Colonic mucosa (tissue), 4 donors: Measurements from ENCODE around the gene DHCR24. TPM values are rescaled to one million over a fixed set of nuclear protein-coding genes. Genes with fewer than 3 reads are reported as not detected.

Experiments used
- DNase-seq: peaks from one replicate; pipeline ENCODE4 v3.0.0-alpha.2; 2020
- H3K27ac ChIP-seq: fragments of 200-600 bp; one replicate; pipeline ENCODE4 v1.8.0; 2021
- H3K27me3 ChIP-seq: fragments of 200-600 bp; one replicate; pipeline ENCODE4 v1.8.0; 2021
- H3K36me3 ChIP-seq: fragments of 200-600 bp; one replicate; pipeline ENCODE4 v1.8.0; 2021
- H3K4me1 ChIP-seq: fragments of 200-600 bp; one replicate; pipeline ENCODE4 v1.8.0; 2021; ENCODE audit warnings: mild to moderate bottlenecking
- H3K4me3 ChIP-seq: fragments of 200-600 bp; one replicate; pipeline ENCODE4 v1.8.0; 2021
- H3K9ac ChIP-seq, 2 donors: one replicate each; pipeline ENCODE4 v1.7.0; 2013; ENCODE audit warnings: control low read depth in 2 of 2, low read depth in 2 of 2, low read length in 2 of 2
- H3K9me3 ChIP-seq: fragments of 200-600 bp; one replicate; pipeline ENCODE4 v1.8.0; 2021
- CTCF ChIP-seq: fragments of 200-600 bp; IDR thresholded peaks from one replicate; pipeline ENCODE4 v1.8.0; 2022; ENCODE audit warnings: antibody characterized with exemption, mild to moderate bottlenecking
- intact Hi-C: fragments of 100-400 bp; cut with DNase I; formaldehyde crosslinking; loops from one replicate; pipeline ENCODE4 v1.14.1; 2022
- total RNA-seq, 2 donors: library from RNA; stranded (reverse); fragmentation: NEBNext Ultra II Directional in 1 of 2; extraction: Animal tissue kit (Norgen Biotek cat#: 25700) in 1 of 2; gene quantifications; one replicate each; pipeline ENCODE4 v1.2.1, GENCODE V29; 2021
- donor health status: healthy.
- donor health status: DM: no; HTN: no; CAD: no.
- donor health status: DM: no; HTN: no; CAD: no.

The DHCR24 gene
- total RNA-seq, 2 donors from 2014 or later = 254 to 310 TPM

- Histone ChIP-seq H3K9me3 (no peaks in the 10 kb centered on the region), H3K27ac (no peak overlapping the region), H3K4me1 (peaks cover 5% of the 10 kb centered on the region), H3K27me3 (no peaks in the 10 kb centered on the region), H3K4me3 (no peak overlapping the region), H3K36me3 (no peaks in the 10 kb centered on the region), H3K9ac (no peak overlapping the region)
- intact Hi-C loops = no loop called here
- TF ChIP-seq CTCF = no peak
- no peak for DNase-seq
Measured at GRCh38 chr1:54889132-54889725, 2.2 kb upstream of the DHCR24 start.

GRCh38 chr1:54888080-54888733, 1.2 kb upstream of the DHCR24 start:
- Histone ChIP-seq H3K9ac (no peak overlapping the region), H3K27ac (no peak overlapping the region), H3K36me3 (no peaks in the 10 kb centered on the region), H3K9me3 (no peaks in the 10 kb centered on the region), H3K4me3 (no peak overlapping the region), H3K27me3 (no peaks in the 10 kb centered on the region), H3K4me1 (peaks cover 5% of the 10 kb centered on the region)
- no peak for DNase-seq
- intact Hi-C loops = no loop called here
- no peak for TF ChIP-seq CTCF

GRCh38 chr1:54887665-54888071, 673 bp upstream of the DHCR24 start:
- Histone ChIP-seq H3K4me1 (peaks cover 5% of the 10 kb centered on the region), H3K9ac (peak overlapping the region in 1 of 2 donors; percentile 57), H3K27ac (peak overlapping the region; percentile 81), H3K9me3 (no peaks in the 10 kb centered on the region), H3K36me3 (no peaks in the 10 kb centered on the region), H3K27me3 (no peaks in the 10 kb centered on the region), H3K4me3 (peak overlapping the region; percentile 85)
- no peak for TF ChIP-seq CTCF
- intact Hi-C loops = no loop called here
- peak; percentile 44 for DNase-seq

GRCh38 chr1:54885807-54886723, 930 bp downstream of the DHCR24 start:
- H3K4me3 ChIP-seq = peak overlapping the region; percentile 85
- H3K27ac ChIP-seq = peak overlapping the region; percentile 81
- peak; percentile 84 for DNase-seq
- intact Hi-C loops = no loop called here
- no peaks in the 10 kb centered on the region for H3K27me3 ChIP-seq
- H3K9ac ChIP-seq = peak overlapping the region; percentile 72 to 78
- peaks cover 5% of the 10 kb centered on the region for H3K4me1 ChIP-seq
- no peaks in the 10 kb centered on the region for H3K36me3 ChIP-seq
- H3K9me3 ChIP-seq = no peaks in the 10 kb centered on the region
- TF ChIP-seq CTCF = no peak

- intact Hi-C loops = no loop called here
Measured at GRCh38 chr1:54885237-54885679, 1.7 kb downstream of the DHCR24 start.

More at GRCh38 chr1:54885237-54885679, 1.7 kb downstream of the DHCR24 start:
- no peak for TF ChIP-seq CTCF
- Histone ChIP-seq H3K36me3 (no peaks in the 10 kb centered on the region), H3K27ac (no peak overlapping the region), H3K27me3 (no peaks in the 10 kb centered on the region), H3K9ac (no peak overlapping the region), H3K9me3 (no peaks in the 10 kb centered on the region), H3K4me1 (peaks cover 5% of the 10 kb centered on the region), H3K4me3 (peak overlapping the region; percentile 85)
- no peak for DNase-seq
